KMS-11 (cell line): ENCODE results near the gene SERGEF.

Source experiments
- H2AFZ ChIP-seq: fragments of 200-600 bp; sonication (generic); 2 replicates; pipeline ENCODE4 v1.6.1; 2016; ENCODE audit warnings: antibody characterized with exemption, mixed run types, low read depth
- H3K27ac ChIP-seq: fragments of 200-600 bp; sonication (generic); 2 replicates; pipeline ENCODE4 v1.6.1; 2016; ENCODE audit warnings: mild to moderate bottlenecking, mixed run types
- H3K27me3 ChIP-seq: fragments of 200-600 bp; sonication (generic); 2 replicates; pipeline ENCODE4 v1.6.1; 2017; ENCODE audit warnings: mild to moderate bottlenecking, low read depth, mixed run types, moderate library complexity; ENCODE audit not compliant: insufficient read depth
- H3K36me3 ChIP-seq: fragments of 200-600 bp; sonication (generic); 2 replicates; pipeline ENCODE4 v1.6.1; 2017; ENCODE audit warnings: mild to moderate bottlenecking, mixed run types; ENCODE audit not compliant: insufficient read depth
- H3K4me1 ChIP-seq: fragments of 200-600 bp; sonication (generic); 2 replicates; pipeline ENCODE4 v1.6.1; 2016; ENCODE audit warnings: mild to moderate bottlenecking, low read depth, mixed run types; ENCODE audit not compliant: poor library complexity, severe bottlenecking
- H3K4me2 ChIP-seq: fragments of 200-600 bp; sonication (generic); 2 replicates; pipeline ENCODE4 v1.7.0; 2016; ENCODE audit warnings: mild to moderate bottlenecking, mixed run types
- H3K4me3 ChIP-seq: fragments of 200-600 bp; sonication (generic); IDR thresholded peaks from 2 replicates; pipeline ENCODE4 v1.6.1; 2017; ENCODE audit warnings: low read depth, low read length, mixed read lengths; ENCODE audit not compliant: insufficient read depth
- H3K79me2 ChIP-seq: fragments of 200-600 bp; sonication (generic); 2 replicates; pipeline ENCODE4 v1.6.1; 2016; ENCODE audit warnings: low read depth, mixed run types; ENCODE audit not compliant: insufficient read depth
- H3K9ac ChIP-seq: fragments of 200-600 bp; sonication (generic); 2 replicates; pipeline ENCODE4 v1.6.1; 2016; ENCODE audit warnings: mild to moderate bottlenecking, mixed run types
- H4K20me1 ChIP-seq: fragments of 200-600 bp; sonication (generic); 2 replicates; pipeline ENCODE4 v1.6.1; 2016; ENCODE audit warnings: mild to moderate bottlenecking, mixed run types; ENCODE audit not compliant: insufficient read depth
- CTCF ChIP-seq: fragments of 200-600 bp; sonication (generic); conservative IDR thresholded peaks from 2 replicates; pipeline ENCODE4 v1.6.1; 2017; ENCODE audit warnings: low read depth, mild to moderate bottlenecking, antibody characterized with exemption, low read length, moderate library complexity, mixed read lengths

The SERGEF gene

GRCh38 chr11:17743026-17743807, 269.6 kb downstream of the SERGEF start:
- Histone ChIP-seq H3K4me2 (no peak overlapping the region), H3K9ac (no peak overlapping the region), H4K20me1 (no peaks in the 10 kb centered on the region), H3K27me3 (peaks cover 8% of the 10 kb centered on the region; the same call in 1 of the 2 replicates), H3K4me3 (no peak overlapping the region), H3K27ac (no peak overlapping the region), H3K79me2 (no peaks in the 10 kb centered on the region), H3K36me3 (no peaks in the 10 kb centered on the region), H3K4me1 (no peaks in the 10 kb centered on the region), H2AFZ (no peak overlapping the region)
- no peak for TF ChIP-seq CTCF

GRCh38 chr11:17742019-17742418, 270.8 kb downstream of the SERGEF start:
- Histone ChIP-seq H3K27ac (no peak overlapping the region), H2AFZ (no peak overlapping the region), H3K27me3 (peaks cover 8% of the 10 kb centered on the region; the same call in 1 of the 2 replicates), H3K36me3 (no peaks in the 10 kb centered on the region), H3K4me1 (no peaks in the 10 kb centered on the region), H3K79me2 (no peaks in the 10 kb centered on the region), H3K4me2 (no peak overlapping the region), H4K20me1 (no peaks in the 10 kb centered on the region), H3K4me3 (no peak overlapping the region), H3K9ac (no peak overlapping the region)
- no peak for TF ChIP-seq CTCF

GRCh38 chr11:17741487-17741886, 271.4 kb downstream of the SERGEF start:
- peaks cover 6% of the 10 kb centered on the region; the same call in 1 of the 2 replicates for H3K27me3 ChIP-seq
- no peak for TF ChIP-seq CTCF

GRCh38 chr11:17740649-17741235, 272.1 kb downstream of the SERGEF start:
- Histone ChIP-seq H3K4me3 (no peak overlapping the region), H3K36me3 (no peaks in the 10 kb centered on the region), H3K27me3 (peaks cover 2% of the 10 kb centered on the region; the same call in 1 of the 2 replicates), H4K20me1 (no peaks in the 10 kb centered on the region), H2AFZ (no peak overlapping the region), H3K4me2 (no peak overlapping the region), H3K79me2 (no peaks in the 10 kb centered on the region), H3K9ac (no peak overlapping the region), H3K4me1 (no peaks in the 10 kb centered on the region), H3K27ac (no peak overlapping the region)
- no peak for TF ChIP-seq CTCF

More at GRCh38 chr11:17741487-17741886, 271.4 kb downstream of the SERGEF start:
- no peak overlapping the region for H3K27ac ChIP-seq
- no peak overlapping the region for H3K9ac ChIP-seq
- no peaks in the 10 kb centered on the region for H4K20me1 ChIP-seq
- no peaks in the 10 kb centered on the region for H3K36me3 ChIP-seq
- no peaks in the 10 kb centered on the region for H3K4me1 ChIP-seq
- no peak overlapping the region for H2AFZ ChIP-seq
- no peaks in the 10 kb centered on the region for H3K79me2 ChIP-seq
- no peak overlapping the region for H3K4me3 ChIP-seq
- no peak overlapping the region for H3K4me2 ChIP-seq
